Ovary (tissue), 9 donors: ENCODE data around the gene SNAI3. TPM values are rescaled to one million over a fixed set of nuclear protein-coding genes. Genes with fewer than 3 reads are reported as not detected.

Experiments used
- DNase-seq, 5 donors: peaks; one replicate each; pipeline ENCODE4 v3.0.0-alpha.2; 2019 to 2020
- H3K27ac ChIP-seq, 2 donors: fragments of 200-600 bp; one replicate each; pipeline versions ENCODE4 v1.5.1 to v1.8.0; 2019 to 2022
- H3K27me3 ChIP-seq: fragments of 200-600 bp; one replicate; pipeline ENCODE4 v1.8.0; 2022
- H3K36me3 ChIP-seq: fragments of 200-600 bp; sonication (generic); one replicate; pipeline ENCODE4 v1.5.1; 2019
- H3K4me1 ChIP-seq: one replicate; pipeline ENCODE4 v1.8.1; 2013; ENCODE audit warnings: mild to moderate bottlenecking, moderate library complexity; ENCODE audit not compliant: insufficient read depth
- H3K4me3 ChIP-seq: fragments of 200-600 bp; sonication (generic); one replicate; pipeline ENCODE4 v1.5.1; 2017
- H3K9me3 ChIP-seq, 2 donors: fragments of 200-600 bp in 1 of 2; sonication (generic) in 1 of 2; one replicate each; pipeline versions ENCODE4 v1.5.1 to v1.8.1; 2013 to 2019; ENCODE audit warnings: mild to moderate bottlenecking in 1 of 2, moderate library complexity in 1 of 2
- CTCF ChIP-seq, 3 donors: fragments of 450-650 bp in 2 of 3; fragments of 200-600 bp in 1 of 3; IDR thresholded peaks; one replicate each; pipeline versions ENCODE4 v1.5.1 to v1.8.0; 2016 to 2022; ENCODE audit warnings: antibody characterized with exemption in 3 of 3, mild to moderate bottlenecking in 1 of 3
- EP300 ChIP-seq: sonication (generic); formaldehyde crosslinking; IDR thresholded peaks from one replicate; pipeline ENCODE4 v1.6.1; 2017; ENCODE audit warnings: antibody characterized with exemption
- POLR2A ChIP-seq: fragments of 450-650 bp; IDR thresholded peaks from one replicate; pipeline ENCODE4 v1.6.1; 2017; ENCODE audit warnings: antibody characterized with exemption, mild to moderate bottlenecking, moderate library complexity
- WGBS, 3 donors: extraction: QIAGEN DNeasy Blood & Tissue Kit in 1 of 3; methylation state at CpG; one replicate each; pipeline versions ENCODE4 v1.1.5 to v1.1.7; 2013 to 2017; 5-methylcytosine and 5-hydroxymethylcytosine counted together
- intact Hi-C, 4 donors: fragments of 100-400 bp; cut with DNase I; formaldehyde crosslinking; loops; one replicate each; pipeline versions ENCODE4 v1.11.0 to v1.15.1; 2022 to 2023
- polyA plus RNA-seq, 2 donors: library from polyadenylated mRNA; stranded (reverse); fragments of 200-250 nt in 1 of 2; fragments of 350-450 nt in 1 of 2; fragmentation: Illumina TruSeq in 1 of 2; extraction: RNeasy Lipid Tissue Mini Kit (QIAGEN cat#74804) in 1 of 2; gene quantifications; one replicate each; pipeline ENCODE4 v1.2.3, GENCODE V29; 2013 to 2014
- total RNA-seq, 7 donors: library from RNA; depleted of rRNA in 2 of 7; stranded (reverse); fragments of >200 nt in 2 of 7; fragmentation: NEBNext Ultra II Directional in 3 of 7; extraction: Animal tissue kit (Norgen Biotek cat#: 25700) in 3 of 7; gene quantifications; one replicate each; pipeline versions ENCODE4 v1.1.0 to v1.2.4, GENCODE V29; 2016 to 2023
- donor health status: DM: no; HTN: no; CAD: no; lungs with moderate emphysema.
- donor health status: DM: no; HTN: no; CAD: no.
- donor health status: Bipolar disorder and iron deficiency.
- donor health status: DM: yes; HTN: yes; CAD: no.
- donor health status: DM: no; HTN: no; CAD: no.
- donor health status: DM: yes; HTN: yes; CAD: no.

SNAI3 gene
- total and polyA plus RNA-seq, 9 donors, result 0.12 to 1.0 (median 0.28) TPM; not detected in 4

- no peak for DNase-seq
- H3K36me3 ChIP-seq, result no peaks in the 10 kb centered on the region
- no peaks in the 10 kb centered on the region for H3K4me1 ChIP-seq
- no peak for TF ChIP-seq EP300
- no peak for TF ChIP-seq POLR2A
- no peak for TF ChIP-seq CTCF (IDR thresholded peaks at IDR 0.05)
- H3K9me3 ChIP-seq, result no peaks in the 10 kb centered on the region
- H3K27ac ChIP-seq, result no peak overlapping the region
- WGBS, 3 donors, result 56 to 59% (median 58%) methylated on average over 24 of the region's 24 CpGs
- intact Hi-C loops, result no loop called here
- H3K27me3 ChIP-seq, result no peaks in the 10 kb centered on the region
- H3K4me3 ChIP-seq, result peak overlapping the region; percentile 62
These were observed 34.9 kb downstream of the SNAI3 start for GRCh38 chr16:88651276-88651988.

GRCh38 chr16:88650749-88651275 is 35.5 kb downstream of the SNAI3 start, which contains the start of gene CYBA:
Gene CYBA, minus strand, starts transcription at chr16:88651053. Its CDS starts 40 bp downstream, at chr16:88651013.
- WGBS, 3 donors, result 0 to 1% (median 1%) methylated on average over 16 to 41 of the region's 41 CpGs
- Histone ChIP-seq H3K4me3 (peak within 1 kb of the TSS; percentile 62), H3K4me1 (no peaks in the 10 kb centered on the region), H3K9me3 (no peaks in the 10 kb centered on the region), H3K27ac (no peak within 1 kb of the TSS), H3K36me3 (no peaks in the 10 kb centered on the region), H3K27me3 (no peaks in the 10 kb centered on the region)
- intact Hi-C loops, result no loop called here
- no peak for TF ChIP-seq CTCF (IDR thresholded peaks at IDR 0.05)
- no peak for TF ChIP-seq EP300
- no peak for TF ChIP-seq POLR2A
- peak in 3 of 5 donors; percentile 50 to 70 (median 64) for DNase-seq

GRCh38 chr16:88649924-88650748 is 36.2 kb downstream of the SNAI3 start:
- intact Hi-C loops, result no loop called here
- WGBS, 3 donors, result 13 to 35% (median 19%) methylated on average over 21 to 37 of the region's 37 CpGs
- DNase-seq, result no peak
- no peak for TF ChIP-seq POLR2A
- no peaks in the 10 kb centered on the region for H3K9me3 ChIP-seq
- H3K4me1 ChIP-seq, result no peaks in the 10 kb centered on the region
- peak overlapping the region; percentile 62 for H3K4me3 ChIP-seq
- H3K27ac ChIP-seq, result no peak overlapping the region
- no peaks in the 10 kb centered on the region for H3K36me3 ChIP-seq
- no peaks in the 10 kb centered on the region for H3K27me3 ChIP-seq

GRCh38 chr16:88649195-88649923 is 36.9 kb downstream of the SNAI3 start:
- no peak for DNase-seq
- Histone ChIP-seq H3K27ac (no peak overlapping the region), H3K9me3 (no peaks in the 10 kb centered on the region), H3K36me3 (no peaks in the 10 kb centered on the region), H3K4me3 (no peak overlapping the region), H3K27me3 (no peaks in the 10 kb centered on the region), H3K4me1 (no peaks in the 10 kb centered on the region)
- no peak for TF ChIP-seq POLR2A
- TF ChIP-seq EP300, result no peak
- TF ChIP-seq CTCF (IDR thresholded peaks at IDR 0.05), result no peak
- intact Hi-C loops, result no loop called here
- 84 to 90% (median 84%) methylated on average over 20 of the region's 20 CpGs for WGBS, 3 donors
